Heart left ventricle (tissue), 13 donors: ENCODE measurements around the gene FLT4.

Experiments used
- CTCF ChIP-seq, 12 donors: fragments of 200-600 bp; sonication (generic) in 4 of 12; IDR thresholded peaks; one replicate each; pipeline versions ENCODE4 v1.5.0 to v1.8.0; 2018 to 2022; ENCODE audit warnings: antibody characterized with exemption in 12 of 12, mild to moderate bottlenecking in 5 of 12
- POLR2A ChIP-seq, 2 donors: fragments of 450-650 bp; IDR thresholded peaks; one replicate each; pipeline ENCODE4 v1.6.1; 2017; ENCODE audit warnings: antibody characterized with exemption in 2 of 2, mild to moderate bottlenecking in 2 of 2, moderate library complexity in 2 of 2
- donor health status: ischemic (EF 13 %, LVEDD 7.1; RV severe dilation, severe dysfunction).
- donor health status: DM: no; HTN: yes; CAD: no.
- donor health status: DM: no; HTN: no; CAD: no.
- donor health status: ischemic (EF 25% LVEDD 6.9; RV normal size, moderate dysfunction).
- donor health status: ischemic (EF 25% LVEDD 5.7; RV mildly dilated, moderate dysfunction).
- donor health status: ischemic (EF 35%, LVEDD 5.7; RV mildly dilated, moderate dysfunction).
- donor health status: nonischemic (EF 11% LVEDD 7.7; RV severe dilation, severe dysfunction).
- donor health status: DM: yes; HTN: yes; CAD: no.
- donor health status: PGD.
- donor health status: ischemic (EF 29% LVEDD 5.4; RV normal size, mild dysfunction).
- donor health status: nonischemic (EF 23%, LVEDD 6.1; RV moderate dilation, normal function).

- TF ChIP-seq CTCF (IDR thresholded peaks at IDR 0.05) (no peak), POLR2A (IDR thresholded peaks at IDR 0.05) (no peak)
Observed at GRCh38 chr5:180621311-180621710, 28.1 kb downstream of the FLT4 start.
